Measurements from ENCODE around the gene CACNA1B.

DNA sequence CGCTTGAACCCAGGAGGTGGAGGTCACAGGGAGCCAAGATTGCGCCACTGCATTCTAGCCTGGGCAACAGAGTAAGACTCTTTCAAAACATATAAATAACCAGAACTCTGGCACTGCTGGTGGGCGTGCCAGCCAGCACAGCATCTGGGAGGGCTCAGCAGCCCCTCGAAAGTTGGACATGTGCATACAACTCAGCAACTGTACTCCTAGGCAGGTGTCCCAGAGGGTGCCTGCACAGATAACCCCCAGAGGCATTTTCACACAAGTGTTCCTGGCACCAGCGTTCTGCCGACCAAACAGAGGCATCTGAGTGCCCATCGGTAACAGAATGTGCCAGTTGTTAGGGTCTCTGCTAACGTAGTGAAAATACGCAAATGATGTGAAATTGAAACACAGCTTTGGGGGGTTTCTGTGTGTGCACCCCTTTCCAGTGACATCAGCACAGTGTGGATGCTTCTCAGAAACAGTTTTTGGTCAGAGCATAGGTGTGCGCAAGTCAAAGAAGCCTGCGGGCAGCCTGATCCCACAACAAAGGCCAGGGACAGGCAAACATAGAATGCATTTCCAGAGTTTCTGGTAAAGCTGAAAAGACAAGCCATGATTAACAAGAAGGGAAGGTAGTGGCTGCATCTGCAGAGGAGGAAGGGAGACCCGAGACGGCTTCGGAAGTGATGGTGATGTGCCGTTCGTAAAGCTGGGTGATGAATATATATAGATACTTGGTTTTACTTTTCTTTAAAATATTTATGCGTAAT is 190.2 kb downstream of the CACNA1B start:
- TF ChIP-seq POLR2AphosphoS5 (IDR thresholded peaks at IDR 0.05) (no peak), POLR2A (IDR thresholded peaks at IDR 0.05) (no peak)
- TF ChIP-seq, protein P1, sequence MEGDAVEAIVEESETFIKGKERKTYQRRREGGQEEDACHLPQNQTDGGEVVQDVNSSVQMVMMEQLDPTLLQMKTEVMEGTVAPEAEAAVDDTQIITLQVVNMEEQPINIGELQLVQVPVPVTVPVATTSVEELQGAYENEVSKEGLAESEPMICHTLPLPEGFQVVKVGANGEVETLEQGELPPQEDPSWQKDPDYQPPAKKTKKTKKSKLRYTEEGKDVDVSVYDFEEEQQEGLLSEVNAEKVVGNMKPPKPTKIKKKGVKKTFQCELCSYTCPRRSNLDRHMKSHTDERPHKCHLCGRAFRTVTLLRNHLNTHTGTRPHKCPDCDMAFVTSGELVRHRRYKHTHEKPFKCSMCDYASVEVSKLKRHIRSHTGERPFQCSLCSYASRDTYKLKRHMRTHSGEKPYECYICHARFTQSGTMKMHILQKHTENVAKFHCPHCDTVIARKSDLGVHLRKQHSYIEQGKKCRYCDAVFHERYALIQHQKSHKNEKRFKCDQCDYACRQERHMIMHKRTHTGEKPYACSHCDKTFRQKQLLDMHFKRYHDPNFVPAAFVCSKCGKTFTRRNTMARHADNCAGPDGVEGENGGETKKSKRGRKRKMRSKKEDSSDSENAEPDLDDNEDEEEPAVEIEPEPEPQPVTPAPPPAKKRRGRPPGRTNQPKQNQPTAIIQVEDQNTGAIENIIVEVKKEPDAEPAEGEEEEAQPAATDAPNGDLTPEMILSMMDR (IDR thresholded peaks at IDR 0.05 in 8 of 11, conservative IDR thresholded peaks at IDR 0.05 in 3 of 11), result no peak

Measured in spleen (tissue), 7 donors.